GM19452 (cell line): ENCODE measurements around the gene PEAK1.
"Not testable (repeated sequence)": the region's sequence is repeated elsewhere in the genome, so short reads cannot be mapped to it uniquely, and the experiment has no call there.

Experiments
- ATAC-seq: cut with Tn5 transposase; IDR thresholded peaks from one replicate; pipeline ENCODE4 v1.9.1; 2021; ENCODE audit not compliant: unreplicated experiment

The PEAK1 gene

DNA sequence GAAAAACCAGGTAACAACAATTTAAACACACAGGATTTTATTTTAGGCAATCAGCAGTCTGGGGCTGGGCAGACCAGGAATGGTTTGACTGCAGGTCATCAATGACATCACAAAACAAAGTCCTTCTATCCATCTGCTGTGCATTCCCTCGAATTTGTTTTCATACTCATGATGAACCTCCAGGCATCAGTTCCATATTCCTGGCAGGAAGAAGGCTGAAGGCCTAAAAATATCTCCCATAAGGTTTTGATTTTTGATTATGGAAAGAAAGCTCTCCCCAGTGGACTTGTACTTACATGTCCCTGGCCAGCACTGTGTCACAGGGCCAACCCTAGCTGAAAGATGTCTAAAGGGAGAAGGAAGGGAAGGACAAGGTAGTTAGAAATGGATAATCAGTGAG is 107.4 kb downstream of the PEAK1 start:
- ATAC-seq: no peak

DNA sequence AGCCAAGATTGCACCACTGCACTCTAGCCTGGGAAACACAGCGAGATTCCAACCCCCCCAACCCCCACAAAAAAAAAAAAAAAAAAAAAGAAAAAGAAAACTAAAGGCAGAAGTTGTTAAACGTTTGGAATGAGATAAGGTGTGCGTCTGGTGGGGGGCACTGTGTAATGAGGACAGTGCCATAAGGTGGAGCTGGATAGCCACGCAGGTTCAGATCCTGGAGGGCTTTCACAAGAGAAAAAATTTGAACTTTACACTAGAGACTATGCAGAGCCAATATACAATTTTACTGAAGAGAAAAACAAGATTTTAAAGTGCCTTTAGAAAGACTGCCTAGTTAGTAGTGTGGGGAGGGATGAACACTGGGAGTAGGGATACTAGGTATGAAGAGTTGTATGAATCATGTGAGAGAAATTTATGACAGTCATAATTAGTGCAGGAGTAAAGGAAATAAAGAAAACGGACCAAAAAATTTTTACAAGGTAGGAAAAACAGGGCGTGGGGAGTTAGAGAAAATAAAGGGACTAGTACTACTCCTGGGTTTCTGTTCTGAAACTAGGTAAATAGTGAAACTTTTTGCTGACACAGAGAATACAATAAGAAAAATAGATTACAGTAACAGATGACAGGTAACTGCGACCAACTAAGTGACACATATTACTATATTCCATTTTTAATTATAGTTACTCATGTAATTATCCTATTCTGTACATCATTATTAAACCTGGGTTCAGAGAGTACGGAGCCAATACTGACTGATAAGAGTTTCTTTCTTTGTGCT is 108.1 kb downstream of the PEAK1 start:
- no peak for ATAC-seq

- no peak for ATAC-seq
Observed at GRCh38 chr15:77311020-77311419, 108.9 kb downstream of the PEAK1 start.

- no peak for ATAC-seq
Observed at GRCh38 chr15:77309392-77309791, 110.5 kb downstream of the PEAK1 start.

DNA sequence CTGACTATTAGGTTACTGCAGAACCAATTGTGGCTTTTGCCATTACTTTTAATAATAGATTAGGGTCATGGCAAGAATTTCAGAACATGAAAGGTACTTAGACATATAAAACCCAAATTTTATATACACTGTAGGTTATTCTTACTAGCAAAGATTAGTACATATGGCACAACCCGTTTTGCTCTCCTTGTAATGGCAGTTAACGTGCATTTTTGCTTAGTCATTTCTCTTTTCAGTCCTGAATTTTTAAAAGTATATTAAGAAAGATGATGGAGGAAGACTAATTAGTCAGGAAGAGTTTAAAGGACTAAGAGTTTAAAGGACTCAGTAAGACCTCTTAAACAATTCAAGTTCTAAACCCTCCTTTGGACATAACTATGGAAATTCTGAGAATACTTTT is 114.0 kb downstream of the PEAK1 start:
- ATAC-seq: no peak

DNA sequence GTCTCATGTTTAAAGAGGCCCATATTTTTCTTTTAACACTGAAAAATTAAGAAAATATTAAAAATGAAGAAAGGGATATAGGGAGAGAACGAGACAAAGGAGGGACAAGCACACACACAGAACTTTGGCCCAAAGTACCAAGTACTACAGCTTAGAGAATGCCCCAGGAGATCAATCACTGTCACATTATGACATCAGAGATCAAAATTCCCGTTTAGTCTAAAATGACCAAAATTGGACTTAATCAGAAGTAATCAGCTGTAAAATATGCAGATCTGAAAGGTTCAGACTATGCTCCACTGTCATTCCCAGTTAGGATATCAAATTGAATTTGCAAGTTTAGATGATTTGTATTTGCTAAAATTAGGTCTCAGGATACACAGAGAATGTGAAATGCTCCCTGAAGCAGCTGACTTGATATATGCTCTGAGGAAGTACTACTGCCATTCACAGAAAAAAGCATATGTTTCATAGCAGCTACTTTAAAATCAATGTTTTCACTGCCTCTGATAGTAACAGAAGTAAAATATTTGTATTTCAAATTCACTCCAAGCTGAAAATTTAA is 123.0 kb downstream of the PEAK1 start:
- ATAC-seq: no peak

- no peak for ATAC-seq
Observed at GRCh38 chr15:77295446-77295845, 124.5 kb downstream of the PEAK1 start.

DNA sequence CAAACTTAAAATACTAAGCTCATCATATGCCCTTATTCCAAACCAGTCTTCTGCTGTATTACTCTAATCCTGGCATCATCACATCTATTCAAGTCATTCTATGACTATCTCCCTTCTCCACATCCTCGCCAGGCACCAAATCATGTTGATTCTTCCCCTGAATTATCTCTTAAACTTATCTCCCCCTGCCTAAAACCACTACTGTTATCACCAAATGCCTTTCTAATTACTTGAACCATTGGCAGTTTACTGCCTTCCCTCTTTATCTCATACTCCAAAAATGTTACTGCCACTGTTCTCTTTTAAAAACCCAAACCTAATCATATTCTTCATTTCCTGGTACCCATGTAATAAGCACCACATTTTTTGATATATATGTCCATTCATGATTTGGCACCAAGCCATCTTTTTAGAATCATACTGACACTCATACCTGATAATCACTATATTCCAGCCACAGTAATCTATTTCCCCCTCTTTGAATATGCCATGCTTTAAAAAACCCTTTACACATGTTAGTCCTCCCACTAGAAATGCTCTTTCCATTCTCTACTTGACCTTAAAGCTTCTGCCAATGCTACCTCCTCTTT is 126.8 kb downstream of the PEAK1 start:
- ATAC-seq: no peak

- no peak for ATAC-seq
Observed at GRCh38 chr15:77291107-77291506, 128.8 kb downstream of the PEAK1 start.

DNA sequence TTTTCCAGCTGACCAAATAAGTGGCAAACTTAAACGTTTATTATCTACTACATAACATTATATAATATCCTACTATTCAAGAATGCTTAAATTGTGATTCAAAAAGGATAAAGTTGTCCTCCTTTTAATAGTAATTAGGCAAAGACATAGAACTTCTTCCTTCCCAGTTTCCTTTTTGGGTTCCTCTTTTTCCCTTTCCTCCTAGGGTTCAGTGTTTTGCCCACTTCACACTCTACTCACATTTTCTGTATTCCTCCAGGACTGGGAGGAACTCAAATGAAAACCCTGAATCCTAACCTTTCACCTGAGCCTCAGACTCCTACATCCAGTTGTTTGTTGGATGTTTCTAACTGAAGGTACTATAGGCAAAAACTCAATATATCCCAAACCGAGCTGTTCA is 132.5 kb downstream of the PEAK1 start:
- no peak for ATAC-seq

DNA sequence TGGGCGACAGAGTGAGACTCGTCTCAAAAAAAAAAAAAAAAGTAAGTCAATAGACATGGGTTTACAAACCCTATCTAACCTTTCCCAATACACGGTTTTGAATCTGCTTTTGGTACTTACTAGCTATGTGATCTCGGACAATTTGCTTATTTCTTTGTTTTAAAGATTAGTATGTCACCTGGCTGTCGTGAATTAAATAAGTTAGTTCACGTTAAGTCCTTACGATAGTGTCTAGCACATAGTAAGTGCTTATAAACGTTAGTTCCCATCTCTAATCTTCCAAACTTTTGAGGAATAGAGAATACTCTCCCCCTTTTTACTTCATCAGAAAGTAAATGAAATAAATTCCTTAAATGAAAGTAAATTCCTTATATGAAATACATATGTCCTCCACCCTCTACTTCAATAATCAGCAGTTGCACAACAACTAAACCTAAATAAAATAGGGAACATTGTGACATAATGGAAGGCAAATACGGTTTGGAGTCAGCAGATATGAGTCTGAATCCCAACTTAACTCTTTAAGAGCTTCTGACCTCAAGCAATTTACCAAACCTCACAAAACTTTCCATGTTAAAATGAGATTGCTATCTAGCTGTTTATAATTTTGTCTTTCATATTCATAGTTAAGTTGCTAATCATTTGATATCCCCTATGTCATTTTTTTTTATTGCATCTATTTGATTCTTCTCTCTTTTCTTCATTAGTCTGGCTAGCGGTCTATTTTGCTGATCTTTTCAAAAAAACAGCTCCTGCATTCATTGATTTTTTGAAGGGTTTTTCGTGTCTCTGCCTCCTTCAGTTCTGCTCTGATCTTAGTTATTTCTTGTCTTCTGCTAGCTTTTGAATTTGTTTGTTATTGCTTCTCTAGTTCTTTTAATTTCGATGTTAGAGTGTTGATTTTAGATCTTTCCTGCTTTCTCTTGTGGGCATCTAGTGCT is 134.6 kb downstream of the PEAK1 start:
- no peak for ATAC-seq

DNA sequence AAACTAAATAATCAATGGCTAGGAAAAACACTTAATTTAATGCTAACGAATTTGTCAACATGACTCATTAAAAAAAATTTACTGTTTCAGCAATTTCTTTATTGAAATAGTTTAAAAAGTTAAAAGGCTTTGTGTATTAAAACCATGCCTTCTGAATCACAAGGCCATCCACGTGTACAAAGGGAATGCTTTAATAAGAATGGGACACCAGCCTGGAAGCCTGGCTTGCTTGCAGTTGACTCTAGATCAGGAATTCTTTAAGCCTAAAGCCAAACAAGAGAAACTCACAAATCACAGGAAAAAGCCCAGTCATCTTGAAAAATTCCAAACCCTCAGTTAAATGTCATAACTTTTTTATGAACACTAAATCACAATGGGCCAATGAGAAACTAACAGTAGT is 137.6 kb downstream of the PEAK1 start:
- ATAC-seq: no peak

DNA sequence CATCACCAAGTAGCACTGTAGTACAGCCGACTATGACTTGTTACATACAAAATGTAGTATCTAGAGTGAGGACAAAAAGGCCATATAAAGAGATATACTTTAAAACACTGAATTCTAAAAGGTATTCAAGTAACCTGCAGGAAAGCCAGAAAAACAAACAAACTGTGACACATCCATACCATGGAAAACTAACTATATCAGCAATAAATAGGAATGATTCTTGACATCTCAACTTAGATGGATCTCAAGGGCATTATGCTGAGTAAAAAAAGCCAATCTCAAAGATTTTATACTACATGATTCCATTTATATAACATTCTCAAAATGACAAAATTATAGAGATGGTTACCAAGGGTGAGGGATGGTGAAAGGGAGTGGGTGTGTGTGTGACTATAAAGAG is 143.0 kb downstream of the PEAK1 start:
- ATAC-seq: no peak

GRCh38 chr15:77276096-77276495 is 143.8 kb downstream of the PEAK1 start:
- ATAC-seq: no peak

DNA sequence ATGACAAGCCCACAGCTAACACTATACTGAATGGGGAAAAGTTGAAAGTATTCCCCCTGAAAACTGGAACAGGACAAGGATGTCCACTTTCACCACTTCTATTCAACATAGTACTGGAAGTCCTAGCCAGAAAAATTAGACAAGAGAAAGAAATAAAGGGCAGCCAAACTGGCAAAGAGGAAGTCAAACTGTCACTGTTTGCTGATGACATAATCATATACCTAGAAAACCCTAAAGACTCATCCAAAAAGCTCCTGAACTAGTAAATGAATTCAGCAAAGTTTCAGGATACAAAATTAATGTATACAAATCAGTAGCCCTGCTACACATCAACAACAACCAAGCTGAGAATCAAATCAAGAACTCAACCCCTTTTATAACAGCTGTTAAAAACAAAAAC is 146.8 kb downstream of the PEAK1 start:
- not testable (repeated sequence) for ATAC-seq

- no peak for ATAC-seq
Observed at GRCh38 chr15:77266708-77267386, 153.1 kb downstream of the PEAK1 start.

DNA sequence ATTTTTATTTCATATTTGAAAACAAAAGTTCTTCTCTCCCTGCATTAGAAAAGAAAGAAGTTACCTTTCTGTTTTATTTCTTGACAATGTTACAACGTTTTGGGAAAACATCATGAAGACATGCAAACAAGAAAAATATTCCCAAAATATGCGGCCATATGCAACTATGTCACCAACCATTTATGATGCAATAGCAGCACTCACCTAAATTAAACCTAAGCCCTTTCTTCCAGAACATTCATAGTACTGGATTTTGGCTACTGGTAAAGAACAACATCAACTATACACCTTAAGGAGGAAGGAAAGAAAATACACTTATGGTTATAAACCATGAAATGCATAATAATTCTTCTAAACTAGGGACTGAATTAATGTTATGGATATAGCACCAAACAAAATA is 164.5 kb downstream of the PEAK1 start:
- ATAC-seq: no peak

GRCh38 chr15:77251662-77252061 is 168.2 kb downstream of the PEAK1 start:
- no peak for ATAC-seq

DNA sequence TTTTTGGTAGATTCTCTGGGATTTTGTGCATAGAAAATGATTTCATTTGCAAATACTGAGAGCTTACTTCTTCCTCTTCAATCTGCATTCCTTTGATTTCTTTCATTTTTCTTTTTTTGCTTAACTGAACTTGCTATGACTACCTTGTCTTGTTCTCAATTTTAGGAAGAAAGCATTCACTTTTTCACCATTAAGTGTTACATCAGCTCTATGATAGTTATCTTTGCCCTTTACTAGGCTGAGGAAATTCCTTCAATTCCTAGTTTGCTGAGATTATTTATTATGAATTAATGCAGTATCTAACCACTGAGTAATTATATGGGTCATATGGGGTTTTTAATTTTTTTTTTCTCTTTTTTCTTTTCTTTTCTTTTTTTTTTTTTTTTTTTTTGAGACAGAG is 172.8 kb downstream of the PEAK1 start:
- no peak for ATAC-seq

DNA sequence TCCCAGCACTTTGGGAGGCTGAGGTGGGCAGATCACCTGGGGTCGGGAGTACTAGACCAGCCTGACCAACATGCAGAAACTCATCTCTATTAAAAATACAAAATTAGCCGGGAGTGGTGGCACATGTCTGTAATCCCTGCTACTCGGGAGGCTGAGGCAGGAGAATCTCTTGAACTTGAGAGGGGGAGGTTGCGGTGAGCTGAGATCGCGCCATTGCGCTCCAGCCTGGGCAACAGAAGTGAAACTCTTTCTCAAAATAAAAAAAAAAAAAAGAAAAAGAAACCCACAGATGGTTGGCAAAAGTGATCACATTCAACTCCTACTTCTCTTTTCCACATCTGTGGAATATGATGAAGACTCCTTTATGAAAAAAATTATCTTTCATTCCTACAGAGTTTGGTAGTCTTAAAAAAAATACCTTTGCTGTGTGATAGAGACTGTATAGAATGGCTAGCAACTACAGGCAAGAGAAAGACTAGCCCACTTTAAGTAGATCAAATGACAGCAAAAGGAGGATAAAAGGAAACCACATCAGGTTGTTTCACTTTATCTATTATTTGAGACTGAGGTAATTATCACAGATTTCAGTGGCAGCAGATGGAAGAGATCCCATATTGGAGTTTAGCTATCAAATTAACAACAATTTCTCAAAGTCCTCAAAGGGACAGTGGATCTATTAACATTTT is 176.0 kb downstream of the PEAK1 start:
- no peak for ATAC-seq
